ENCODE measurements around the gene VTI1B.

The VTI1B gene

GRCh38 chr14:67663633-67664032 is 10.8 kb downstream of the VTI1B start:
- no peaks in the 10 kb centered on the region for H3K4me1 ChIP-seq (ENCODE audit: insufficient read depth, low read length)

GRCh38 chr14:67653651-67654280 is 20.7 kb downstream of the VTI1B start:
- Histone ChIP-seq H3K9ac (ENCODE audit: low read depth, low read length) (no peak overlapping the region), H3K4me1 (ENCODE audit: insufficient read depth, low read length) (no peaks in the 10 kb centered on the region), H3K9me3 (ENCODE audit: control insufficient read depth, insufficient read depth, low read length) (no peaks in the 10 kb centered on the region), H3K36me3 (ENCODE audit: insufficient read depth, low read length) (peaks cover 26% of the 10 kb centered on the region)

More at GRCh38 chr14:67663633-67664032, 10.8 kb downstream of the VTI1B start:
- Histone ChIP-seq H3K9me3 (ENCODE audit: control insufficient read depth, insufficient read depth, low read length) (no peaks in the 10 kb centered on the region), H3K36me3 (ENCODE audit: insufficient read depth, low read length) (no peaks in the 10 kb centered on the region; the same call in 1 of the 2 replicates), H3K9ac (ENCODE audit: low read depth, low read length) (no peak overlapping the region)

GRCh38 chr14:67652189-67652588 is 22.2 kb downstream of the VTI1B start:
- peaks cover 36% of the 10 kb centered on the region for H3K36me3 ChIP-seq (ENCODE audit: insufficient read depth, low read length)

GRCh38 chr14:67650694-67651093 is 23.7 kb downstream of the VTI1B start:
- H3K36me3 ChIP-seq (ENCODE audit: insufficient read depth, low read length), result peaks cover 41% of the 10 kb centered on the region
- no peaks in the 10 kb centered on the region for H3K4me1 ChIP-seq (ENCODE audit: insufficient read depth, low read length)
- H3K9ac ChIP-seq (ENCODE audit: low read depth, low read length), result no peak overlapping the region
- H3K9me3 ChIP-seq (ENCODE audit: control insufficient read depth, insufficient read depth, low read length), result no peaks in the 10 kb centered on the region

More at GRCh38 chr14:67652189-67652588, 22.2 kb downstream of the VTI1B start:
- Histone ChIP-seq H3K9me3 (ENCODE audit: control insufficient read depth, insufficient read depth, low read length) (no peaks in the 10 kb centered on the region), H3K4me1 (ENCODE audit: insufficient read depth, low read length) (no peaks in the 10 kb centered on the region), H3K9ac (ENCODE audit: low read depth, low read length) (no peak overlapping the region)

GRCh38 chr14:67650151-67650550 is 24.3 kb downstream of the VTI1B start:
- Histone ChIP-seq H3K4me1 (ENCODE audit: insufficient read depth, low read length) (no peaks in the 10 kb centered on the region), H3K9me3 (ENCODE audit: control insufficient read depth, insufficient read depth, low read length) (no peaks in the 10 kb centered on the region), H3K36me3 (ENCODE audit: insufficient read depth, low read length) (peaks cover 41% of the 10 kb centered on the region), H3K9ac (ENCODE audit: low read depth, low read length) (no peak overlapping the region)

- H3K9me3 ChIP-seq (ENCODE audit: control insufficient read depth, insufficient read depth, low read length), result no peaks in the 10 kb centered on the region
- H3K4me1 ChIP-seq (ENCODE audit: insufficient read depth, low read length), result no peaks in the 10 kb centered on the region
- H3K36me3 ChIP-seq (ENCODE audit: insufficient read depth, low read length), result peaks cover 28% of the 10 kb centered on the region; the same call in 1 of the 2 replicates
- no peak overlapping the region for H3K9ac ChIP-seq (ENCODE audit: low read depth, low read length)
These were observed 28.3 kb downstream of the VTI1B start for GRCh38 chr14:67646131-67646530.

- H3K4me1 ChIP-seq (ENCODE audit: insufficient read depth, low read length), result no peaks in the 10 kb centered on the region
- no peak overlapping the region for H3K9ac ChIP-seq (ENCODE audit: low read depth, low read length)
- peaks cover 24% of the 10 kb centered on the region; the same call in 1 of the 2 replicates for H3K36me3 ChIP-seq (ENCODE audit: insufficient read depth, low read length)
- no peaks in the 10 kb centered on the region for H3K9me3 ChIP-seq (ENCODE audit: control insufficient read depth, insufficient read depth, low read length)
These were observed 29.0 kb downstream of the VTI1B start for GRCh38 chr14:67645414-67645813.

GRCh38 chr14:67644428-67644827 is 30.0 kb downstream of the VTI1B start:
- Histone ChIP-seq H3K9ac (ENCODE audit: low read depth, low read length) (no peak overlapping the region), H3K36me3 (ENCODE audit: insufficient read depth, low read length) (peaks cover 16% of the 10 kb centered on the region; the same call in 1 of the 2 replicates), H3K4me1 (ENCODE audit: insufficient read depth, low read length) (no peaks in the 10 kb centered on the region), H3K9me3 (ENCODE audit: control insufficient read depth, insufficient read depth, low read length) (no peaks in the 10 kb centered on the region)

GRCh38 chr14:67643713-67644112 is 30.7 kb downstream of the VTI1B start:
- Histone ChIP-seq H3K9ac (ENCODE audit: low read depth, low read length) (no peak overlapping the region), H3K9me3 (ENCODE audit: control insufficient read depth, insufficient read depth, low read length) (no peaks in the 10 kb centered on the region), H3K36me3 (ENCODE audit: insufficient read depth, low read length) (peaks cover 14% of the 10 kb centered on the region; the same call in 1 of the 2 replicates), H3K4me1 (ENCODE audit: insufficient read depth, low read length) (no peaks in the 10 kb centered on the region)

- no peaks in the 10 kb centered on the region for H3K4me1 ChIP-seq (ENCODE audit: insufficient read depth, low read length)
- no peaks in the 10 kb centered on the region for H3K9me3 ChIP-seq (ENCODE audit: control insufficient read depth, insufficient read depth, low read length)
- peaks cover 5% of the 10 kb centered on the region; the same call in 1 of the 2 replicates for H3K36me3 ChIP-seq (ENCODE audit: insufficient read depth, low read length)
- H3K9ac ChIP-seq (ENCODE audit: low read depth, low read length), result no peak overlapping the region
These were observed 32.3 kb downstream of the VTI1B start for GRCh38 chr14:67641902-67642749.

GRCh38 chr14:67641480-67641879 is 33.0 kb downstream of the VTI1B start:
- no peaks in the 10 kb centered on the region for H3K4me1 ChIP-seq (ENCODE audit: insufficient read depth, low read length)
- no peak overlapping the region for H3K9ac ChIP-seq (ENCODE audit: low read depth, low read length)
- peaks cover 4% of the 10 kb centered on the region; the same call in 1 of the 2 replicates for H3K36me3 ChIP-seq (ENCODE audit: insufficient read depth, low read length)
- no peaks in the 10 kb centered on the region for H3K9me3 ChIP-seq (ENCODE audit: control insufficient read depth, insufficient read depth, low read length)

- Histone ChIP-seq H3K9ac (ENCODE audit: low read depth, low read length) (no peak overlapping the region), H3K4me1 (ENCODE audit: insufficient read depth, low read length) (no peaks in the 10 kb centered on the region), H3K36me3 (ENCODE audit: insufficient read depth, low read length) (no peaks in the 10 kb centered on the region), H3K9me3 (ENCODE audit: control insufficient read depth, insufficient read depth, low read length) (no peaks in the 10 kb centered on the region)
These were observed 35.8 kb downstream of the VTI1B start for GRCh38 chr14:67638642-67639041.

GRCh38 chr14:67636361-67636919 is 38.0 kb downstream of the VTI1B start:
- Histone ChIP-seq H3K9ac (ENCODE audit: low read depth, low read length) (no peak overlapping the region), H3K4me1 (ENCODE audit: insufficient read depth, low read length) (no peaks in the 10 kb centered on the region), H3K36me3 (ENCODE audit: insufficient read depth, low read length) (no peaks in the 10 kb centered on the region), H3K9me3 (ENCODE audit: control insufficient read depth, insufficient read depth, low read length) (no peaks in the 10 kb centered on the region)

GRCh38 chr14:67633451-67634147 is 40.8 kb downstream of the VTI1B start:
- no peak overlapping the region for H3K9ac ChIP-seq (ENCODE audit: low read depth, low read length)
- H3K36me3 ChIP-seq (ENCODE audit: insufficient read depth, low read length), result no peaks in the 10 kb centered on the region
- H3K9me3 ChIP-seq (ENCODE audit: control insufficient read depth, insufficient read depth, low read length), result no peaks in the 10 kb centered on the region
- H3K4me1 ChIP-seq (ENCODE audit: insufficient read depth, low read length), result no peaks in the 10 kb centered on the region
